ENCODE measurements around the gene DTX4.

- TF ChIP-seq, protein P1, sequence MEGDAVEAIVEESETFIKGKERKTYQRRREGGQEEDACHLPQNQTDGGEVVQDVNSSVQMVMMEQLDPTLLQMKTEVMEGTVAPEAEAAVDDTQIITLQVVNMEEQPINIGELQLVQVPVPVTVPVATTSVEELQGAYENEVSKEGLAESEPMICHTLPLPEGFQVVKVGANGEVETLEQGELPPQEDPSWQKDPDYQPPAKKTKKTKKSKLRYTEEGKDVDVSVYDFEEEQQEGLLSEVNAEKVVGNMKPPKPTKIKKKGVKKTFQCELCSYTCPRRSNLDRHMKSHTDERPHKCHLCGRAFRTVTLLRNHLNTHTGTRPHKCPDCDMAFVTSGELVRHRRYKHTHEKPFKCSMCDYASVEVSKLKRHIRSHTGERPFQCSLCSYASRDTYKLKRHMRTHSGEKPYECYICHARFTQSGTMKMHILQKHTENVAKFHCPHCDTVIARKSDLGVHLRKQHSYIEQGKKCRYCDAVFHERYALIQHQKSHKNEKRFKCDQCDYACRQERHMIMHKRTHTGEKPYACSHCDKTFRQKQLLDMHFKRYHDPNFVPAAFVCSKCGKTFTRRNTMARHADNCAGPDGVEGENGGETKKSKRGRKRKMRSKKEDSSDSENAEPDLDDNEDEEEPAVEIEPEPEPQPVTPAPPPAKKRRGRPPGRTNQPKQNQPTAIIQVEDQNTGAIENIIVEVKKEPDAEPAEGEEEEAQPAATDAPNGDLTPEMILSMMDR (conservative IDR thresholded peaks at IDR 0.05 in 1 of 2, IDR thresholded peaks at IDR 0.05 in 1 of 2; ENCODE audit: extremely low read depth in 1 of 2, insufficient read depth in 1 of 2, low read depth in 1 of 2, low read length in 2 of 2) = peak; percentile 83 to 86
- no peak for TF ChIP-seq EZH2 (IDR thresholded peaks at IDR 0.05; ENCODE audit: borderline replicate concordance, low read length)
These were observed 13.5 kb upstream of the DTX4 start for GRCh38 chr11:59158206-59159068.
